IMR-90 (cell line): Measurements from ENCODE around the gene CDKL1. TPM values are rescaled to one million over a fixed set of nuclear protein-coding genes. Genes with fewer than 3 reads are reported as not detected.

ENCODE experiments used
- ATAC-seq: fragments of 200-7000 bp; cut with Tn5 transposase; 2 replicates; pipeline ENCODE4 v1.9.1; 2020; ENCODE audit warnings: low read depth, mild to moderate bottlenecking, moderate library complexity
- BruUV-seq: library from RNA; stranded (reverse); fragments of 400-500 nt; replicated peaks from 2 replicates; lab custom pipeline; 2021; lab: Mats Ljungman, UMichigan
- CTCF ChIA-PET: fragments of 300-600 bp; formaldehyde crosslinking; extraction: SDS; loops from one replicate; lab custom pipeline; 2021; ENCODE audit warnings: antibody characterized with exemption; lab: Yijun Ruan, JAX
- POLR2A ChIA-PET: fragments of 300-600 bp; sonication (Branson Sonifier 250); formaldehyde crosslinking; loops from one replicate; lab custom pipeline; 2022; ENCODE audit warnings: antibody characterized with exemption; ENCODE audit not compliant: unreplicated experiment; lab: Charles Lee
- DNase-seq: peaks from one replicate; pipeline ENCODE4 v3.0.0; 2013
- H2AFZ ChIP-seq: replicated peaks from 2 replicates; pipeline ENCODE3; 2013; ENCODE audit warnings: low read length, mild to moderate bottlenecking; ENCODE audit not compliant: poor library complexity
- H2AK5ac ChIP-seq: 2 replicates; pipeline ENCODE4 v1.6.1; 2013; ENCODE audit warnings: low read depth, low read length, inconsistent platforms
- H2AK9ac ChIP-seq: replicated peaks from 2 replicates; pipeline ENCODE3; 2013; ENCODE audit warnings: mild to moderate bottlenecking, low read depth, low read length, moderate library complexity; ENCODE audit not compliant: poor library complexity
- H2BK120ac ChIP-seq: 2 replicates; pipeline ENCODE4 v1.6.1; 2013; ENCODE audit warnings: low read depth, low read length, inconsistent platforms
- H2BK15ac ChIP-seq: 3 replicates; pipeline ENCODE4 v1.6.1; 2013; ENCODE audit warnings: low read depth, low read length, inconsistent platforms
- H2BK20ac ChIP-seq: 2 replicates; pipeline ENCODE4 v1.6.1; 2013; ENCODE audit warnings: low read depth, mild to moderate bottlenecking, inconsistent platforms, low read length, moderate library complexity
- H2BK5ac ChIP-seq: 2 replicates; pipeline ENCODE4 v1.6.1; 2013; ENCODE audit warnings: mild to moderate bottlenecking, low read depth, low read length, inconsistent platforms; ENCODE audit not compliant: poor library complexity, severe bottlenecking
- H3K14ac ChIP-seq: replicated peaks from 2 replicates; pipeline ENCODE4 v1.6.1; 2013; ENCODE audit warnings: low read depth, low read length, inconsistent platforms
- H3K18ac ChIP-seq: 2 replicates; pipeline ENCODE4 v1.6.1; 2013; ENCODE audit warnings: low read depth, low read length, control low read depth
- H3K23ac ChIP-seq: 2 replicates; pipeline ENCODE4 v1.6.1; 2013; ENCODE audit warnings: low read depth, low read length, inconsistent platforms
- H3K27ac ChIP-seq: 2 replicates; pipeline ENCODE4 v1.5.1; 2013; ENCODE audit warnings: mild to moderate bottlenecking, control low read depth, low read length; ENCODE audit not compliant: insufficient read depth
- H3K27me3 ChIP-seq: 2 replicates; pipeline ENCODE4 v1.6.1; 2013; ENCODE audit warnings: low read length; ENCODE audit not compliant: control insufficient read depth, insufficient read depth
- H3K36me3 ChIP-seq: 2 replicates; pipeline ENCODE4 v1.6.1; 2013; ENCODE audit warnings: low read length, mixed read lengths; ENCODE audit not compliant: control insufficient read depth, insufficient read depth
- H3K4ac ChIP-seq: 2 replicates; pipeline ENCODE4 v1.6.1; 2013; ENCODE audit warnings: low read depth, low read length, inconsistent platforms
- H3K4me1 ChIP-seq: 2 replicates; pipeline ENCODE4 v1.6.1; 2013; ENCODE audit warnings: low read length, mixed read lengths; ENCODE audit not compliant: control insufficient read depth, insufficient read depth
- H3K4me2 ChIP-seq: 2 replicates; pipeline ENCODE4 v1.6.1; 2013; ENCODE audit warnings: low read depth, mild to moderate bottlenecking, control low read depth, low read length, moderate library complexity
- H3K4me3 ChIP-seq: 2 replicates; pipeline ENCODE4 v1.5.1; 2013; ENCODE audit warnings: low read depth, mild to moderate bottlenecking, control low read depth, low read length, moderate library complexity; ENCODE audit not compliant: insufficient read depth
- H3K56ac ChIP-seq: 2 replicates; pipeline ENCODE4 v1.6.1; 2013; ENCODE audit warnings: low read length, inconsistent platforms; ENCODE audit not compliant: insufficient read depth; ENCODE audit errors: extremely low read depth
- H3K79me1 ChIP-seq, 2 experiments: 2 replicates each; pipeline ENCODE4 v1.6.1; 2013; ENCODE audit warnings: low read length in 2 of 2, inconsistent platforms in 1 of 2, low read depth in 1 of 2
- H3K9ac ChIP-seq: 2 replicates; pipeline ENCODE4 v1.6.1; 2013; ENCODE audit warnings: low read depth, low read length, control low read depth
- H3K9me1 ChIP-seq: 2 replicates; pipeline ENCODE4 v1.6.1; 2013; ENCODE audit warnings: low read length, inconsistent platforms; ENCODE audit not compliant: insufficient read depth
- H3K9me3 ChIP-seq: 2 replicates; pipeline ENCODE4 v1.6.1; 2013; ENCODE audit warnings: low read length; ENCODE audit not compliant: control insufficient read depth, insufficient read depth
- H4K20me1 ChIP-seq: 2 replicates; pipeline ENCODE4 v1.6.1; 2013; ENCODE audit warnings: low read length, inconsistent platforms; ENCODE audit not compliant: insufficient read depth
- H4K5ac ChIP-seq: 2 replicates; pipeline ENCODE4 v1.6.1; 2013; ENCODE audit warnings: mild to moderate bottlenecking, low read depth, low read length, control low read depth
- H4K8ac ChIP-seq, 2 experiments: 2 replicates each; pipeline ENCODE4 v1.6.1; 2013; ENCODE audit warnings: low read depth in 2 of 2, low read length in 2 of 2, control low read depth in 1 of 2, inconsistent platforms in 1 of 2
- H4K91ac ChIP-seq: 2 replicates; pipeline ENCODE4 v1.6.1; 2013; ENCODE audit warnings: low read depth, low read length, inconsistent platforms; ENCODE audit not compliant: insufficient read depth
- BHLHE40 ChIP-seq: fragments of 150-350 bp; IDR thresholded peaks from 2 replicates; pipeline ENCODE4 v1.6.1; 2016; ENCODE audit warnings: mild to moderate bottlenecking, low read depth, low read length
- CEBPB ChIP-seq: IDR thresholded peaks from 2 replicates; pipeline ENCODE4 v1.6.1; 2012; ENCODE audit warnings: low read depth, low read length, improper control_type of control experiment
- CHD1 ChIP-seq: IDR thresholded peaks from 2 replicates; pipeline ENCODE4 v1.6.1; 2012; ENCODE audit warnings: low read depth, low read length, improper control_type of control experiment
- CTCF ChIP-seq: conservative IDR thresholded peaks from 2 replicates; pipeline ENCODE4 v1.5.1; 2012; ENCODE audit warnings: mild to moderate bottlenecking, low read depth, low read length, improper control_type of control experiment
- ELK1 ChIP-seq: fragments of 150-350 bp; IDR thresholded peaks from 2 replicates; pipeline ENCODE4 v1.6.1; 2016; ENCODE audit warnings: low read depth, mild to moderate bottlenecking, low read length, moderate library complexity, borderline replicate concordance
- FOS ChIP-seq: fragments of 150-350 bp; IDR thresholded peaks from 2 replicates; pipeline ENCODE4 v1.6.1; 2016; ENCODE audit warnings: low read depth, low read length
- MAFK ChIP-seq: IDR thresholded peaks from 2 replicates; pipeline ENCODE4 v1.6.1; 2012; ENCODE audit warnings: low read depth, low read length, improper control_type of control experiment
- MAZ ChIP-seq: IDR thresholded peaks from 2 replicates; pipeline ENCODE4 v1.6.1; 2012; ENCODE audit warnings: low read depth, mild to moderate bottlenecking, low read length, improper control_type of control experiment, moderate library complexity, borderline replicate concordance
- MXI1 ChIP-seq: IDR thresholded peaks from 2 replicates; pipeline ENCODE4 v1.6.1; 2012; ENCODE audit warnings: low read depth, mild to moderate bottlenecking, low read length, moderate library complexity, borderline replicate concordance
- NFE2L2 ChIP-seq: fragments of 150-350 bp; IDR thresholded peaks from 2 replicates; pipeline ENCODE4 v1.6.1; 2016; ENCODE audit warnings: low read depth, mild to moderate bottlenecking, low read length
- POLR2A ChIP-seq: IDR thresholded peaks from 2 replicates; pipeline ENCODE4 v1.6.1; 2012; ENCODE audit warnings: mild to moderate bottlenecking, low read depth, low read length
- RAD21 ChIP-seq: IDR thresholded peaks from 2 replicates; pipeline ENCODE4 v1.6.1; 2012; ENCODE audit warnings: low read length, improper control_type of control experiment
- RCOR1 ChIP-seq: IDR thresholded peaks from 2 replicates; pipeline ENCODE4 v1.6.1; 2012; ENCODE audit warnings: mild to moderate bottlenecking, low read length, improper control_type of control experiment; ENCODE audit not compliant: insufficient replicate concordance
- RFX5 ChIP-seq: IDR thresholded peaks from 2 replicates; pipeline ENCODE4 v1.8.0; 2012; ENCODE audit warnings: low read depth, mild to moderate bottlenecking, low read length, moderate library complexity
- SMC3 ChIP-seq: fragments of 150-350 bp; IDR thresholded peaks from 2 replicates; pipeline ENCODE4 v1.6.1; 2016; ENCODE audit warnings: low read depth, mild to moderate bottlenecking, antibody characterized with exemption, low read length, moderate library complexity
- USF2 ChIP-seq: fragments of 150-350 bp; IDR thresholded peaks from 2 replicates; pipeline ENCODE4 v1.6.1; 2017; ENCODE audit warnings: mild to moderate bottlenecking, antibody characterized with exemption, low read length, low read depth
- WGBS, 2 experiments: methylation state at CpG; one replicate each; pipeline versions ENCODE4 v1.1.5 to v1.1.7; 2013; ENCODE audit warnings: missing lambda C conversion rate in 2 of 2; ENCODE audit not compliant: insufficient read length in 1 of 2; ENCODE audit errors: extremely low coverage in 2 of 2; 5-methylcytosine and 5-hydroxymethylcytosine counted together
- dilution Hi-C: fragments of 300-500 bp; cut with HindIII; formaldehyde crosslinking; loops from one replicate; pipeline ENCODE4 v1.14.3; 2018; ENCODE audit warnings: low sequenced_read_pairs; ENCODE audit not compliant: unreplicated experiment
- in situ Hi-C: fragments of 300-500 bp; cut with MboI; formaldehyde crosslinking; loops from 3 replicates; pipeline ENCODE4 v1.14.3; 2019; ENCODE audit warnings: low sequenced_read_pairs, inconsistent platforms, mixed read lengths
- intact Hi-C: fragments of 100-400 bp; cut with micrococcal nuclease; formaldehyde crosslinking; loops from 2 replicates; pipeline ENCODE4 v1.10.0; 2022
- polyA plus RNA-seq, 3 experiments: library from polyadenylated mRNA; depleted of rRNA; stranded (reverse); fragments of >200 nt; gene quantifications; 2 replicates each; pipeline ENCODE4 v1.2.3, GENCODE V29; 2012; ENCODE audit warnings: low replicate concordance in 1 of 3
- total RNA-seq: library from RNA; depleted of rRNA; stranded (reverse); fragments of >200 nt; gene quantifications from 2 replicates; pipeline ENCODE4 v1.2.3, GENCODE V29; 2012

The CDKL1 gene
- total and polyA plus RNA-seq, 2 of the 4 experiments (the other 2 are of a cell fraction): 1.9 to 3.8 TPM

- no peak for ATAC-seq
- Histone ChIP-seq H3K4me1 (peaks cover 6% of the 10 kb centered on the region), H4K20me1 (no peaks in the 10 kb centered on the region), H3K79me1 (no peaks in the 10 kb centered on the region; a peak in 1 of 4 replicates), H3K27ac (no peak overlapping the region), H2AK9ac (no peak overlapping the region), H4K5ac (no peak overlapping the region), H3K4ac (no peak overlapping the region), H2AK5ac (no peak overlapping the region), H2BK15ac (no peak overlapping the region), H3K23ac (no peak overlapping the region), H3K18ac (no peak overlapping the region), H3K4me2 (no peak overlapping the region), H3K9ac (no peak overlapping the region), H2BK5ac (no peak overlapping the region), H2AFZ (no peak overlapping the region), H3K27me3 (no peaks in the 10 kb centered on the region), H4K91ac (no peak overlapping the region), H3K4me3 (no peak overlapping the region), H3K9me3 (no peaks in the 10 kb centered on the region), H3K14ac (no peak overlapping the region), H3K9me1 (no peaks in the 10 kb centered on the region; the same call in 1 of the 2 replicates), H3K36me3 (0 out of 2 replicates have a peak, but pooled peaks cover 3% of the 10 kb centered on the region), H4K8ac (no peak overlapping the region), H2BK20ac (no peak overlapping the region), H3K56ac (no peak overlapping the region), H2BK120ac (no peak overlapping the region)
- in situ Hi-C loops (no loop called here), dilution Hi-C loops (no loop called here), intact Hi-C loops (no loop called here)
- no CpG with 5 or more reads among the region's 1 CpG for WGBS, 2 experiments
- TF ChIP-seq FOS: no peak
- TF ChIP-seq CHD1: no peak
- TF ChIP-seq MXI1: no peak
- no peak for TF ChIP-seq CTCF
- TF ChIP-seq RCOR1: no peak
- TF ChIP-seq BHLHE40: no peak
- TF ChIP-seq POLR2A: no peak
- no peak for TF ChIP-seq RFX5
- TF ChIP-seq CEBPB: no peak
- TF ChIP-seq RAD21: no peak
- TF ChIP-seq MAZ: no peak
- no peak for TF ChIP-seq SMC3
- TF ChIP-seq ELK1: no peak
- TF ChIP-seq NFE2L2: no peak
- TF ChIP-seq MAFK: no peak
- TF ChIP-seq USF2: no peak
- ChIA-PET POLR2A (no interaction called here), CTCF (no interaction called here)
- BruUV-seq: no TSS peak
- DNase-seq: peak; percentile 51
Observed at GRCh38 chr14:50354527-50354926, 42.2 kb downstream of the CDKL1 start.
